ENCODE data around the gene TMEM131.
"Not testable (repeated sequence)": the region's sequence is repeated elsewhere in the genome, so short reads cannot be mapped to it uniquely, and the experiment has no call there.

The TMEM131 gene

DNA sequence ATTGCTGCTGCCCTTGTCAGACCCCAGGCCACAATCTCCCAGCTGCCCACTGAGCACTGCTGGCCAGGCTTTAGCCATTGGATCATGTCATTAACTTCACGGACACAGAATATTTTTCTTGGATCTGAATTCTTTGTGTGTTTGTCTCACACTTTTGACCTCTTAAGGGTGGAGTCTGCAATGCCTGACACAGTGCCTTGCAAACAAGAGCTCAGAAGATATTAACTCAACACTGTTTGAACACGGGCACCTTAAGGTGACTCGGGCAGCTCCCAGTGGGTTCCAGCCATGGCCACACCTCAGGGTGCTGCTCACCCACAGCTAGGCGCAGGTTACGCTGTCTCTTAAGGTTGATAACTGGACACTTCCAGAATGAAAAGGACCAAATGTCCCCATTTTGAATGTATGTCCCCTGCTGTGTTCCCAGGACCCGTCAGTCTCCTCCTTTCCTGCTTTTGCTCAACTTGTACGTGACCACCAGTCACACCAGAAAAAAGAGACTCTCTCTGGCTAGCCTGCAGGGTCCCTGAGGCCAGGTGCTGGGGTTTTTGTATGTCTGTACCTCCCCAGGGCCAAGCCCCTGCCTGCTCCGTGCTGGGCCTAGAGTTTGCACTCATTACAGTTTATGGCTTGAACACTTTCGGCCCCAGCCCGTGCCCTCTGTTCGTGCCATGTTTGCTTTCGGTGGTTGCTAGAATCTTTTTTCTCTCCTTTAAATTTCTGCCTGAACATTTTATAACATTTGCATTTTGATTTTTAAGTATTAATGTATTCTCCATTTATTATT lies 33.4 kb upstream of the TMEM131 start:
- DNase-seq (ENCODE audit: low read depth in 1 of 2, low spot score in 1 of 2), result no peak
- in situ Hi-C loops (cut with HindIII; ENCODE audit: low pct_unique_long_range_greater_than_20kb, low sequenced_read_pairs), result no loop called here

DNA sequence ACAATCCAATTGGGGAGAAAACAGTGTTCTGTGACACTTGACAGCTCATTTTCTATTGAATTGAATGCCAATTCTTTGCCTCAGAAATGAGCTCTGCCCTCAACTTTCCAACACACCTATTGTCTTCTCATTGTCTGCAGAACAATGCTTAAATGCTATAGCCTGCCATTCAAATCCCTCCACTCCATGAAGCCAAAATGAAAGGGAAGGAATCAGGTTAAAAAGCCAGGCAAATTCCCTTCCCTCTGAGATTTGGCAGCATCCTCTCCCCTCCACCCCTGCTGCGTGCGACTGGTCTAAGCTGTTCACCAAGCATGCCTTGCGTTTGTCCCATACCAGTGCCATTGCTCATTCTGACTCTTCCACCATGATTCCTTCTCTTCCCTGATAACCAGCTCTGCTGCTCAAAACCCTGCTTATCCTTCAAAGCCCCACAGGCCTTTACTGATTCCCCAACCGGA lies 32.4 kb upstream of the TMEM131 start:
- in situ Hi-C loops (cut with HindIII; ENCODE audit: low pct_unique_long_range_greater_than_20kb, low sequenced_read_pairs), result no loop called here
- no peak for TF ChIP-seq JUND (IDR thresholded peaks at IDR 0.05; ENCODE audit: low read depth)
- DNase-seq (ENCODE audit: low read depth in 1 of 2, low spot score in 1 of 2), result no peak

More for the DNA sequence above, 33.4 kb upstream of the TMEM131 start:
- TF ChIP-seq JUND (IDR thresholded peaks at IDR 0.05; ENCODE audit: low read depth), result no peak

DNA sequence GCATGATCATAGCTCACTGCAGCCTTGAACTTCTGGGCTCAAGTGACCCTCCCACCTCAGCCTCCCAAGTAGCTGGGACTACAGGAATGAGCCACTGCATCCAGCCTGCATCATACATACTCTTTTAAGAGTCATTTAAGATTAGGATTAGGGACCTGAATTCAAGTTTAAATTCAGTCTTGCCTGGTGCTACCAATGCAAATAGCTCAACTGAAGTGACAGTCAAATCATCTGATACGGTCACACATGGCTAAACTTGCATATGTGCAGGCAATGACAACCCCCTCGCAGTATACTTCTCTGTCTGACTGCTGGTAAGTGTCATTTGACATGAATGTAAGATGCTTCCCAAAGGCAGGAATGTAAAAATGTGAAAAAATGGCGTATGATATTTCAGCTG lies 31.8 kb upstream of the TMEM131 start:
- in situ Hi-C loops (cut with HindIII; ENCODE audit: low pct_unique_long_range_greater_than_20kb, low sequenced_read_pairs), result no loop called here
- TF ChIP-seq JUND (IDR thresholded peaks at IDR 0.05; ENCODE audit: low read depth), result no peak
- DNase-seq (ENCODE audit: low read depth in 1 of 2, low spot score in 1 of 2), result no peak

DNA sequence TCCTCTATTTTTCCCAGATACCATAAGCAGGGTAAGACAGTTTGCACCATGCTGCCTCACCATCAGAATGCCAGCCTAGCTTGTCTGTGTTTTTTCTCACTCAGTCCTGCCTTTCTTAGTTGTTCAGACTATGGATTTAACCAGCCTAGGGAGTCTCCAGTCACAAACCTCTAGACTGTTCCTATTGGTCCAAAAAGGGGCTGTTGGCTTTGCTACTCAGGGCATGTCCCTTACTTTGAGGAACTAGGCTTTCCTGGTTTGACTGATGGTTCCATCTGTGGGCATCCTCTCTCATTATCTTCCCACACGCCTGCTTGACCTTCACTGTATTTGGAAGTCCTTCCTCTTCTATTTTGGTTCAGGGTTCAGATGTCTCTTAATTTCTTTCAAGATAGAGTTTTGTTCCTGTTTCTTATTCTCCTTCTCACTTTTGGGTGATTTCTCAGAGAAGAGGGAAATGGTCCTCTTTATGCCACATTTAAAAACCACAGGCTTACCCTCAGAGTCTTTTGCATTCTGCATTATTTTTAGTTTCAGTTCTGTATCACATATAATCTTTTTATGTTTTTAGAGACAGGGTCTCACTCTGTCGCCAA lies 31.3 kb upstream of the TMEM131 start:
- TF ChIP-seq JUND (IDR thresholded peaks at IDR 0.05; ENCODE audit: low read depth), result no peak
- in situ Hi-C loops (cut with HindIII; ENCODE audit: low pct_unique_long_range_greater_than_20kb, low sequenced_read_pairs), result no loop called here
- no peak for DNase-seq (ENCODE audit: low read depth in 1 of 2, low spot score in 1 of 2)

DNA sequence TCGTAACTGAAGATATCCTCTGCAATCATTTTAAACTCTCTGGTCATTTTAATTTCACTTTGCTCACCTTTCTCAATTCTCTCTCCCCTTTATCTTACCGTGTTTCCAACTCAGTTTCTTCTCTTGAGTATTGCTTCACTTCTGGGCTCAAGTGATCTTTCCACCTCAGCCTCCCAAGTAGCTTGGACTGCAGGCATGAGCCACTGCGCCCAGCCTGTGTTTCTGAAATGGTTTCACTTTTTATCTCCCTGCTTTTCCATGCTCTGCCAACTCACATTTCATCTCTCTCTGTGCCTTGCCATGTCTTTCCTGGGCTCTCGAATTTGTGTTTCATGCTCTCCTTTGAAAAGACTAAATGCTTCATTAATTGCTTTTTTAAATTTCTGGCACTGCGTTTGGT lies 30.5 kb upstream of the TMEM131 start:
- in situ Hi-C loops (cut with HindIII; ENCODE audit: low pct_unique_long_range_greater_than_20kb, low sequenced_read_pairs), result no loop called here
- DNase-seq (ENCODE audit: low read depth in 1 of 2, low spot score in 1 of 2), result no peak

DNA sequence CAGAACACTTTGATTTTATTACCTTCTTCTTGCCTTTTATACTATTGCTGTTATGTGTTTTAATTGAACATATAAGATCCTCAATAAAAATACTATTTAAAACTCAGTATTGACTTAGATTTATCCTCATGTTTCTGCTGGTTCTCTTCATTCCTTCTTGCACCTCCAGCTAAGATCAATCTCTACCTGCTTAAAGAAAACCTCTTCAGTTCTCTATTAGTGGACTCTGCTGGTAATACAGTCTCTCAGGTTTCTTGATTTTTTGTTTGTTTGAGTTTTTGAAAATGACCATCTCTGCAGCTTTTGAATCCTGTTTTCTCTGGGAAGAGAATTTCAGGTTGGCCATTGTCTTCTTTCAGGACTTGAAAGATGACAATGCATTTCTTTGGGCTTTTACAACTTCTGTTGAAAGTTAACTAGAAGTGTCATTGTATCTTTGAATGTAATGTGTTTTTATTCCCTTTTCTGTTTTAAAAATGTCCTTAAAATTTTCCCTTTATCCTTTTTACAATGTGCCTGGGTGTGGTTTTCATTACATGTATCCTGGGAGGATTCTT lies 29.8 kb upstream of the TMEM131 start:
- peak; percentile 8 to 24 for DNase-seq (ENCODE audit: low read depth in 1 of 2, low spot score in 1 of 2)
- TF ChIP-seq JUND (IDR thresholded peaks at IDR 0.05; ENCODE audit: low read depth), result no peak
- in situ Hi-C loops (cut with HindIII; ENCODE audit: low pct_unique_long_range_greater_than_20kb, low sequenced_read_pairs), result no loop called here

More for the DNA sequence above, 30.5 kb upstream of the TMEM131 start:
- no peak for TF ChIP-seq JUND (IDR thresholded peaks at IDR 0.05; ENCODE audit: low read depth)

DNA sequence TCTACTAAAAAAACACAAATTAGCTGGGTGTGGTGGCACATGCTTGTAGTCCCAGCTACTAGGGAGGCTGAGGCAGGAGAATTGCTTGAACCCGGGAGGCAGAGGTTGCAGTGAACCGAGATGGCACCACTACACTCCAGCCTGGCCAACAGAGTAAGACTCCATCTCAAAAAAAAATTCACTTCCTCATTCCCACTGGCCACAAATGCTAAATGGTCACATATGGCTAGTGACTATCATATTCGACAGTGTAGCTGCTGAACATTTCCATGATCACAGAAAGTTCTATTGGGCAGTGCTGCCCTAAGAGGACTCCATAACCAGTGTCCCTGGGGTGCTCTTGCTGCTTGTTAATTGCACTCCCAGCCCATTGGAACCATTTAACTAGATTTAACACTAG lies 26.3 kb upstream of the TMEM131 start:
- DNase-seq (ENCODE audit: low read depth in 1 of 2, low spot score in 1 of 2); in situ Hi-C loops (cut with HindIII; ENCODE audit: low pct_unique_long_range_greater_than_20kb, low sequenced_read_pairs): not testable (repeated sequence)

DNA sequence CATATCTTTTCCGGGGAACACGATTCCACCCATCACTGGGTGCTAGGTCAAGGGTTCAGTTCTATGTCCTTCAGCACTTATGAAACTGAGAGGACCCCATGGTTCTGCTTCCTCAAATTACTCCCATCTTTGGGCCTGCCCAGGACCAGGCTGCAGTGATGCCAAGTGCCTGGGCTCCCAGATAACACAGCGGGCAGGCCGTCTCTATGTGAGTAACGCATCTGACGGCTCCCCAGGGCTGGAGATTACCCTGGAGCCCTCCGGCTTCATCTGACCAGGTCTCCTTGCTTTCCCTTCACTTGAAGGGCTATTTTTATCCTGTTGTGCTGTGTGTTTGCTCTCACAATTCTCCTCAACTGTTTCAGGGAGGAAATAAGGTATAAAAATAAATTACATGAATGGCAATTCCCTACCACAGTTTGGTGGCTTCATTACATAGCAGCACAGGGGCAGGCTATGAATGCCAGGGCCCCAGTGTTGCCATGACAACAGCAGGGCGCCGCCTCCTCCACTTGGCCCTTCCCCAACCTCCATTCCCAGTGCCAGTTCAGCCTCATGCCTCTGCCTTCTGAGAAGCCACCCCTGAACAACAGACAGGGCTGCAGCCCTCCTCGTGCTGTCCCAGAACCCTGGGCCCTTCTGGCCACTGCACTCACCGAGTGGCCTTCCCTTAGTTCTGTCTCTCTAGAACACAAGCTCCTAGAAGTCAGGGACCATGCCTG lies 25.4 kb upstream of the TMEM131 start:
- no peak for DNase-seq (ENCODE audit: low read depth in 1 of 2, low spot score in 1 of 2)
- in situ Hi-C loops (cut with HindIII; ENCODE audit: low pct_unique_long_range_greater_than_20kb, low sequenced_read_pairs), result no loop called here
- TF ChIP-seq JUND (IDR thresholded peaks at IDR 0.05; ENCODE audit: low read depth), result no peak

DNA sequence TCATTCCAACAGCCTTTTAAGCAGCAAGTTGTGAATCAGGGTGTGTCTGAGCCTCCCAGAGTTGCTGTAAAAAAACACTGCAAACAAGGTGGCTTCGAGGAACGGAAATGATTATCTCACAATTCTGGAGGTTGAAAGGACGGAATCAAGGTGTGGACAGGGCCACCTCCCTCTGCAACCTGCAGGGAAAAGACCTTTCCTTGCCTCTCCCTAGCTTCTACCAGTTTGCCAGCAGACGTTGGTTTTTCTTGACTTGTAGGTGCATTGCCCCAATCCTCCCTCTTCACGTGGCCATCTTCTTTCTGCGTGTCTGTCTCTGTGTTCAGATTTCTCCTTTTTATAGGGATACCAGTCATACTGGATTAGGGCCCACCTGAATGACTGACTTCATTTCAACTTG lies 24.8 kb upstream of the TMEM131 start:
- DNase-seq (ENCODE audit: low read depth in 1 of 2, low spot score in 1 of 2), result no peak
- no peak for TF ChIP-seq JUND (IDR thresholded peaks at IDR 0.05; ENCODE audit: low read depth)
- in situ Hi-C loops (cut with HindIII; ENCODE audit: low pct_unique_long_range_greater_than_20kb, low sequenced_read_pairs), result no loop called here

DNA sequence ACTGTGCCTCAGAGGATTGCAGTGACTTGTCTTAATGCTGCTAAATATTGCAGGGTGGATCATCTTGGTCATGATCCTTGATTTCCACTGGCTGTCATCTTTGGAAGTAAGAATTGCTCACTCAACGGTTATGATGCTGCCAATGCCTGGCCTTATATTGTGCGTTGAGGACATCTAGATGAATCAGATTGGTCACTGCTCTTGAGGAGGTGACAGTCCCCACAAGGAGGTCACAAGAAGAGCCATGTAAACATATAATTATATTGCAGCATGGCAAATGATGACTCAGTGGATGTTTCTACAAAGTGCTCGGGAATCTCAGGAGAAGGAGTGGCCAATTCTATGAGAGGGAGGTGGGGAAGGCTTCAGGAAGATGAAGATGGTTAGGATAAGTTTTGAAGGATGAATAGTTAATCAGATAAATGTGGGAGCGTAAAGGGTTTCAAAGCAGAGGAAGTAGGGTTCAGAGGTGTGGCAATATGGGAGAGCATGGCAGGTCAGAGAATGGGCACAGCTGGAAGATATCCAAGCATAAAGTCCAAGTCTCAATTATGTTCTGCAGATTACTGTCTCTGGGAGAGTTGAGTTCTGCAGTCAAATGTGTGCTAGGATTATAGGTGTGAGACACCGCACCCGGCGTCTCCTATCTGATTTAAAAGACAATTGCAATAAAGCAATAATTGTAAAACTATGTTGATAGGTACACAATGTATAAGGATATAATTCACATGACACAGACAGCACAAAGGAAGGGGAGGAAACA lies 21.3 kb upstream of the TMEM131 start:
- in situ Hi-C loops (cut with HindIII; ENCODE audit: low pct_unique_long_range_greater_than_20kb, low sequenced_read_pairs), result no loop called here
- no peak for DNase-seq (ENCODE audit: low read depth in 1 of 2, low spot score in 1 of 2)
- TF ChIP-seq JUND (IDR thresholded peaks at IDR 0.05; ENCODE audit: low read depth), result no peak

DNA sequence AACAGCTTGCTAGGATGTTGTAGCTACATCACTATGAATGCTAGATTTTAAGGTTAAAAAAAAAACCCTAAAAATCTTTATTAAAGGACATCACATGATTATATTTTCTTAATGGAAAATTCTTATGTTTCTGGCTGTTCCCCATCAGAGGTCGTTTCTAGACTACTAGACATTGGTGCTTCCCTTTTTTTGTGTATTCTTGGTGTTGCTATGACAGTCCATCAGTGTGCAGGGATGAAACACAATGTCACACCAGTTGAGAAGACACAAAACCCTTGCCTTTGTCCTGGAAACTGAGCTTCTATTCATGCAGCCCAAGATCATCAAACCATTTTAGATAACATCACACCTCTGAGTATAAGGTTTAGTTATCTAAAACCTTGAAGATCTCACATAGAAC lies 19.9 kb upstream of the TMEM131 start:
- no peak for TF ChIP-seq JUND (IDR thresholded peaks at IDR 0.05; ENCODE audit: low read depth)
- DNase-seq (ENCODE audit: low read depth in 1 of 2, low spot score in 1 of 2), result no peak
- in situ Hi-C loops (cut with HindIII; ENCODE audit: low pct_unique_long_range_greater_than_20kb, low sequenced_read_pairs), result no loop called here

DNA sequence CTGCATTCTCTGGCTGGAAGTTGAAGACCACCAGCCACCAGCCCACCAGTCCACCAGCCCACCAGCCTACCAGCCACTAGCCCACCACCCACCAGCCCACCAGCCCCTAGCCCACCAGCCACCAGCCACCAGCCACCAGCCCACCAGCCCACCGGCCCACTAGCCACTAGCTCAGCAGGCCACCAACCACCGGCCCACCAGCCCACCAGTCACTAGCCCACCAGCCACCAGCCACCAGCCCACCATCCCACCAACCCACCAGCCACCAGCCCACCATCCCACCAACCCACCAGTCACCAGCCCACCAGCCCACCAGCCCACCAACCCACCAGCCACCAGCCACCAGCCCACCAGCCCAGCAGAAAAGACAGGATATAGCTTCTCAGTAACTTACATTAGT lies 18.6 kb upstream of the TMEM131 start:
- no peak for TF ChIP-seq JUND (IDR thresholded peaks at IDR 0.05; ENCODE audit: low read depth)
- in situ Hi-C loops (cut with HindIII; ENCODE audit: low pct_unique_long_range_greater_than_20kb, low sequenced_read_pairs), result no loop called here
- DNase-seq (ENCODE audit: low read depth in 1 of 2, low spot score in 1 of 2), result no peak
